Left lobe of liver (tissue), 2 donors: ENCODE measurements around the gene DTX4. TPM values are rescaled to one million over a fixed set of nuclear protein-coding genes. Genes with fewer than 3 reads are reported as not detected.

ENCODE experiments used
- ATAC-seq: fragments of 200-7000 bp; cut with Tn5 transposase; one replicate; pipeline ENCODE4 v1.9.1; 2020; ENCODE audit warnings: mild to moderate bottlenecking, moderate library complexity
- DNase-seq: peaks from one replicate; pipeline ENCODE4 v3.0.0-alpha.2; 2020; ENCODE audit warnings: low spot score
- total RNA-seq: library from RNA; stranded (reverse); gene quantifications from one replicate; pipeline ENCODE4 v1.2.1, GENCODE V29; 2021
- donor health status: DM: no; HTN: no; CAD: no; lungs with moderate emphysema.
- donor health status: DM: no; HTN: yes; CAD: no.

DTX4 gene
- total RNA-seq, 1 donor from 2014 or later: 19.9 TPM

DNA sequence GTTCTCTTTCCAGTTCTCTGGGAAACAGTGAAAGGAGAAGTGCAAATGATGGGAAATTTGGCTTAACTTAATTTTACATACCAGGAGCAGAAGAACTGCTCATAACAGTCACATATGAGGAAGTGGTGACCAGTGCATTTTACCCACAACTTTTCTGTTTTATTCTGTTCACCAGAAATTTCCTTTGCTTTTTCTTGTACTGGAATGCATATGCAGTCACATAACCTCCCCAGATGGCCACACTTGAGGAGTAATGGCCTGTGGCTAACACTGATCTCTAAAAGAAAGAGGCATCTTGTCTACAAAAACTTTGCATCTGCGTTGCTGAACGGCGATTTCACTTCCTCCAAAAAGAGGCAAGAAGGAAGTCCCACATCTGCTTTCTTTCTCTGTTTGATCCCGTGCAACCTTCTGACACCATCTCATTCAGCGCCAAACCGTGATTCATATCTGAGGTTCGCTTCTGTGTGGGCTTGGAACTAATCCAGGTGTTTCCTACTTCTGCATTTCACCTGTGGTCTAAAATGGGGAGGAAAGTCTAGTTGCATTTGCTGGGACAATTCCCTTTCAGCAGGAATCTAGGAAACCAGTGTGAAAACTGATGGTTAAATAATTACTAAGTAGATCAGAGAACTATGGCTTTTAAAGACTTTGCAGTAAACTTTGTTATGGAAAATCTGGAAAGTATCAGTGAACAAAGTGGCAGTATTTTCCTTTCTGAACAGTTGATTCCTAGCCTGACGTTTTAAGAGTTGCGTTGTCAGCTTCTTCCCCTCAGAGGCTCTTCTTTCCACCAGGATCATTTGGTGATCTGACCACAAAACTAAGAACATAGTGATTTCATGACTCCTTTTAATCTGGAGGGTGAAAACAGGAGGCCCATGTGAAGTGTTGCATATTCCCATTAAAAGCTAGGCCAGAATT is 45.0 kb downstream of the DTX4 start:
- peak; percentile 19 for ATAC-seq
- no peak for DNase-seq

DNA sequence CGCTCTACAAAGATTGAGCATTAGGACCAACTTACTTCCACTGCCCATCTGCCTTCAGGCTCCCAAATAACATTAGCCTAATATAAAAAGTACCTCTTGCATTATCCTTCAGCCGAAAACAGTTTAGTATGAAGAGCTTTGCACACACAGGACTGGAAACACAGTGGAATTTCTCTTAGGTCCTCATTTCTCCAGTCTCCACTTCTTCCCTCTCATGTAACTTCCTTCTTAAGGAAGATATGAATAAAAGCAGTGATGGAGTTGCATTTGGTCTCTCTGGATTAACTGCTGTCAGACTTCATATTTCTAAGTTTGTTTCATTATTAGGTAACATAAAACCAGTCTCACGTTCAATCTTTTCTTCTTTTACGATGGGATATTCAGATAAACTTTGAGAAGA is 46.4 kb downstream of the DTX4 start:
- DNase-seq (no peak), ATAC-seq (no peak)

DNA sequence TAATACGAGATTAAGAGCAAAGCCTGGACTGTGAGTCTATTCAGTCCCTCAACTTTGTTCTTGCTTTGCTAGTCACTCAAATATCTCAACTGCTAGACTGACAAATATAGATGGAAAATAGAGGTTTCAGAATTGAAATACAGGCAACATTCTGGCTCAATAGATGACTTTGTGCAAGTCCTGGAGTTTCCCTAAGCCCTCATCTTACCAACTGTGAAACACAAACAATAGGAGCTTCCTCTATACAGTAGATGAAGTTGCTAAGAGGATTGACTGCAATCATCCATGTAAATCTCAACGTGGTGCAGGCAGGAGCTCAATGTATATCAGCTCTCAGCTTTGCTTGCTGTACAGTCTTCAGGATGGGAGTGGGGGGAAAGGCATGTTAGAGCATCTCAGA is 47.0 kb downstream of the DTX4 start:
- ATAC-seq: no peak
- DNase-seq: no peak

DNA sequence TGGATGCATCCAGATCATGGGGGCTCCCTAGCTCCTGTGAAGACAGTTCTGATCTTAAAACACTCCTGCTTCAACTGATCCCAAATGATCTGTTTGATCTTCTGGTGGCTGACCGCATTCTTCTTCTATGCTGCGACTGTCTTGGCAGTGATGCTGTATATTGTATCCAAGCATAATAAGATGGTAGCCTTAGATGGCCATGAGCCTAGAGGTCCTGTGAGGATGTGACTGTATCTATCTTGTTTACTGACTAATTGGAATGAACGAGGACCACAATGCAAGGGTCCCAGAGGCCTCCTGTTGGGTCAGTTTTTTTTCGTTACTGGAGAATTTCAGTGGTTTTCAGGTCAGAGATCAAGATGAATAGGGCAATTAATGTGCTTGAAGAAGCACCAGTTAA is 47.9 kb downstream of the DTX4 start:
- ATAC-seq (no peak), DNase-seq (no peak)

- ATAC-seq: no peak
- no peak for DNase-seq
Measured at GRCh38 chr11:59221441-59221840, 49.5 kb downstream of the DTX4 start.

DNA sequence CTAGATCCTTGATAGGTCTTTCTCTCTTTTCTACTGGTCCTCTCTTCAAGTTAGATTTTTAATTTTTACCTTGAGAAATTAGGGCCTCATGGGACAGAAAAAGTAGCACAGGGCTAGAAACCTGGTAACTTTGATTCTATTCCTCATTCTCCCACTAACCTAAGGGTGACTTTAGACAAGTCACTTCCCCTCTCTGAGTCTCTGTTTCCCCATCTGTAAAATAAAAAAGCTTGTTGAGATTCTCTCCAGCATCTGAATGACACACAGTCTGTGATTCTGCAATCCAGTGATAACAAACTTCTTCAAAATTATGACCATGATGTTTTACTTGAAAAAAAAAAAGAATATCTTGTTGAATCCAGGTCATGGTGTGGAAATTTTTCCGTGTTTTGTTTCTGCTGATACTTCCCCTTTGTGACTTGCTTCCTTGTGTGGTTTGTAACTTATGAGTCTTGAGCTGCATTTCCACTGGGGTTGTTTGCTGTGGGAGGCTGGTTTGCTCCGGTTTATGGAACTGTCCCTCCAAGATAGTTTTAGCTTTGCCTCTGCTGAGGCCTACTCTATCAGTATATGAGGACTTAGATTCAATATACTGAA is 50.6 kb downstream of the DTX4 start:
- DNase-seq: no peak
- no peak for ATAC-seq

DNA sequence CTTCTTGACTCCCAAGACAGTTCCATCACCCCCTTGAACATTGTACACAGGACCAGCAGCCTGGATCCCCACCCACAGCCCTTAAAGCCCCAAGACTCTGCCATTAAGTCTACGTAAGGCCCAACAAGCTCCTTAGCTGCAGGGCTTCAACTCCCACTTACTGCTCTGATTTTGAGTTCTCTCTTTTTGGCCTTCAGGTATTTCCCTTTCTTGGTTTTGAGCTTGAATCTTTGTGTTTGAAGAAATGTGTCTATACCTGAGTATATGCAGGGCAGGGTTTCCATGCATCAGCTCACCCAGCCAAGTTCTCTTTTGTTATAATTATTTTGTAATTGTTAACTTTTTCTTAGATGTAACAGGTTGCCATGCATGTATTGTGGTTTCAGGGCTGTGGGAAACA is 51.2 kb downstream of the DTX4 start:
- no peak for DNase-seq
- ATAC-seq: no peak

- no peak for DNase-seq
- ATAC-seq: no peak
Measured at GRCh38 chr11:59223611-59224010, 51.7 kb downstream of the DTX4 start.

DNA sequence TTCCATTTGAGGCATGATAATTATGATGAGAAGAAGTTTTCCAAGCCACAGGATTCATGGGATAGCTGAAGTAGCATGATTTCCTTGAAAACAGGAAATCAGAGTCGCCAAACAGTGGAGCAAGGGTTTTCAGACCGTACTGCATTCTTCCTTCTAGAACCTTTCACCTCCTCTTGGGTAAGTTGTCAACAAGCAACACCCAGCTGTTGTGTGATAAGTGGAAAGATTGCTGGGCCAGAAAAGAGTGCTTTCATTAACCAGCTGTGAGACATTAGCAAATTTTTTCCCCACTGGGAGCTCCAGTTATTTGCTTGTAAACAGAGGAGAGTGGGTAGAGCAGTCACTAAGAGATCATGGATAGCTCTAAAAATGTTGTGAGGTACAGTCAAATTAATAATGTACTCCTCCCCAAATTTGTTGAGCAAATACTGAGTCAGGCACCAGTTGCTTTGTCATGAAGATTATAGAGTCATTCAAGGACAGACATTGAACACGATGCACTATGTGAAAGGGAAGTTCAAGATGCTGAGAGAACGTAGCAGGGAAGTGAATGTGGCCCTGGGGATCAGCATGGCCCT is 52.5 kb downstream of the DTX4 start:
- DNase-seq: no peak
- peak; percentile 53 for ATAC-seq

GRCh38 chr11:59225017-59225416 is 53.1 kb downstream of the DTX4 start:
- ATAC-seq: no peak
- DNase-seq: no peak

DNA sequence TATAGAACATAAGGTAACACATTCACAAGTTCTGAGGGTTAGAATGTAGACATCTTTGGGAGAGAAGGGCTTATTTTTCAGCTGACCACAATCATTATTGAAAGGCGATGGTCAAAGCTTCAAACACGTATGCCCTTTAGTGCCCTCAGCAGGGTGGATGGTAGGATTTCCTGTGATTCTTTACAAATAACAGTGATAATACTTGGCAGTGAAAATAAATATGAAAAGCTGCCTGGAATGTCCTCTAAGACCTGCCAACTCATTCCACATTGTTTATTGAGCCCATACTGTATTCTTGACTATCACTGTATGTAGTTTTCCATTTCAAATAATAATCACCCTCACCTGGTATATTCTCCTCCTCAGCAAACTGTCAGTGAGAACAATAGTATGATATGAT is 54.5 kb downstream of the DTX4 start:
- ATAC-seq (peak; percentile 13), DNase-seq (no peak)

- no peak for DNase-seq
- ATAC-seq: no peak
Measured at GRCh38 chr11:59240322-59240721, 68.4 kb downstream of the DTX4 start.

- DNase-seq (no peak), ATAC-seq (no peak)
Measured at GRCh38 chr11:59243633-59244032, 71.7 kb downstream of the DTX4 start.

DNA sequence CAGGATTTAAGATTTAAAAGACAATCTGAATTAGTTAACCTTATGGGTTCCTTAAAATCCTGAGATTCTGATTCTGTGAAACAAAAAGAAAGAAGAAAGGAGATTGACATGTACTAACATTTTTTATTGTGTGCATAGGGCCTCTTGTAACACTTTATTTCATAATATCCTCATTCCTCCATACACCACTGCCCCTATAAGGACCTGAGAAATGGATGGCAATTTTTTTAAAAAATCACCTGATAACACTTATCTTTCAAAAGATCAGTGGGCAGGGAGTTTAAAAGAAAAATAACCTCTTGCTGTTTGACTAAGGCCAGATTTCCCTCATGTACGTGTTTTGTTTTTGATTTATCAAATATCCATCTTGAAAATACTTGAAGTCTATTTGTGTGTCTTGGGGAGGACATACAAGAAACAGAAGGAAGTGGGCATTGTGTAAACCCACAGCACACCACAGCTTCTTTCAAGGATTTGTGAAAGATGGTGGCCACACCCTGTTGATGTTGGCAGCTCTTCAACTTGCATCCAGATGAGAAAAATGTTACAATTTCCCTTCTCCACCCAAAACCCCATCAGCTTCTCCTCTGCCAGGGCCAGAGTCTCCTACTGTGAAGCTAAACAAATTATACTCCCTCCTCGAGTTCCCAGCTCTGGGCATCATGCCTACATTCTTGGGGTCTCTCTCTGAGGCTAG is 75.7 kb downstream of the DTX4 start:
- ATAC-seq (peak; percentile 20), DNase-seq (no peak)

DNA sequence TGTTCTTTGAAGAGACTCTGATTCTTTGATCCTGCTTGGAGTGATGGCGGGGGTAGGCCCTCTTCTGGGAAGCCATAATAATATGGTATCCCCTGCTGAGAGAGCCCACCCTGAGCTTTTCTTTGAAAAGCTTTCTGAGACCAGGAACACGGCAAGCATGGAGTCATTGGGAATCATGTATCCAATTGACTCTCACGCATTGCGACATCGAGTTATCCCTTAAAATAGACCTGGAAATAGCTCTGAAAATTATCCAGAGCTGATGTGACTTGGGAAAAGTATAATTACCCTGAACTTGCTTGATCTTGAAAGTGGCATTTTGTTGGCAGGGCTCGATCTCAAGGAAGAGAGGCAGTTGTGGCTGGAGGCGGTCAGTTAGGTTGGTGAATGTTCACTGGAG is 77.6 kb downstream of the DTX4 start:
- no peak for DNase-seq
- no peak for ATAC-seq

DNA sequence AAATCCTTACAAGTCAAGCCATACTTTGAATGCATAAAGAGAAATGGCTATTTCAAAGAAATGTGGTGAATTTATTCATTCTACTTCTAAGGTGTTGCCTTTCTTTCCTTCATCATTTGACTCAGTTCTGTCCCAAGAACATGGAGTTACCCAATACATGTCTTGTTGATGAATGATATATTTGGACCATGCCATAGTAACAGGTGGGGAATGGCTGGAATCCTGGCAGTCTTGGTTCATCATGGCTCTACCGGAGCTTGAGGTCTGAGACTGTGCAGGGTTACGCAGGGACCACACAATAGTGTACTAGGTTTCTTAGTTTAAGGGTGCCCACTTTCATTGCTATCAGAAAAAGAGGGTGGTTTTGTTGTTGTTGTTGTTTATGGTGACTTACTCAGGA is 81.1 kb downstream of the DTX4 start:
- DNase-seq (no peak), ATAC-seq (no peak)

- ATAC-seq: no peak
Measured at GRCh38 chr11:59254286-59254685, 82.4 kb downstream of the DTX4 start.

GRCh38 chr11:59255281-59255680 is 83.3 kb downstream of the DTX4 start:
- ATAC-seq: no peak
- DNase-seq: no peak

More at GRCh38 chr11:59254286-59254685, 82.4 kb downstream of the DTX4 start:
- no peak for DNase-seq
